Adrenal gland (tissue), 5 donors: ENCODE results near the gene TP73.

Source experiments
- CTCF ChIP-seq, 6 experiments: fragments of 450-650 bp in 4 of 6; fragments of 200-600 bp in 2 of 6; sonication (generic) in 1 of 6; IDR thresholded peaks; 1 replicate in 5 of 6; 2 replicates in 1 of 6; pipeline versions ENCODE4 v1.5.1 to v1.8.0; 2016 to 2021; ENCODE audit warnings: antibody characterized with exemption in 6 of 6, mild to moderate bottlenecking in 2 of 6, moderate library complexity in 1 of 6
- POLR2A ChIP-seq, 2 donors: fragments of 450-650 bp; IDR thresholded peaks; one replicate each; pipeline ENCODE4 v1.6.1; 2017; ENCODE audit warnings: antibody characterized with exemption in 2 of 2, mild to moderate bottlenecking in 2 of 2, moderate library complexity in 1 of 2
- donor health status: DM: no; HTN: no; CAD: no.

DNA sequence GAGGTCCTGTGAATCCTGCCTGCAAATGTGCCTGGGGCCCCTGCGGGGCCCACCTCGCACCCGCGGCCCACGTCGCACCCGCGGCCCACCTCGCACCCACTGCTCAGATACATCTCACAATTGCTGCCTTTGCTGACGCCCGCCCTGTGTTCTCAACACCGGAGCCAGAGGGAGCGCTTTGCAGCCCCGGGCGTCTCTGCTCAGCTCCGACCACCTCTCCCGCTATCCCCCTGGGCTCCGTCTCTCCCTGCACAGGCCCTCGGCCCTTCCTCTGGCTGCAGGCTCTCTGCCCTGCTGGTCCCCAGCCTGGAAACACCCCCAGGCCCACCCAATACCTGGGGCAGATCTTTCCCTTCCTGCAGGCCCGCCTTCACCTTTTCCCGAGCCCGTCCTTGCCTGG is 44.8 kb downstream of the TP73 start:
- TF ChIP-seq CTCF (IDR thresholded peaks at IDR 0.05) (no peak), POLR2A (IDR thresholded peaks at IDR 0.05) (no peak)
